ENCODE measurements around the gene PCDHGA7.
"Not testable (repeated sequence)": the region's sequence is repeated elsewhere in the genome, so short reads cannot be mapped to it uniquely, and the experiment has no call there.

The PCDHGA7 gene

DNA sequence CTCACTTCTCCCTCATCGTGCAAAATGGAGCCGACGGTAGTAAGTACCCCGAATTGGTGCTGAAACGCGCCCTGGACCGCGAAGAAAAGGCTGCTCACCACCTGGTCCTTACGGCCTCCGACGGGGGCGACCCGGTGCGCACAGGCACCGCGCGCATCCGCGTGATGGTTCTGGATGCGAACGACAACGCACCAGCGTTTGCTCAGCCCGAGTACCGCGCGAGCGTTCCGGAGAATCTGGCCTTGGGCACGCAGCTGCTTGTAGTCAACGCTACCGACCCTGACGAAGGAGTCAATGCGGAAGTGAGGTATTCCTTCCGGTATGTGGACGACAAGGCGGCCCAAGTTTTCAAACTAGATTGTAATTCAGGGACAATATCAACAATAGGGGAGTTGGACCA, 48.7 kb downstream of the PCDHGA7 start:
- Histone ChIP-seq H3K27me3 (ENCODE audit: control insufficient read depth in 2 of 2, insufficient read depth in 2 of 2, low read length in 2 of 2) (no peaks in the 10 kb centered on the region), H3K36me3 (ENCODE audit: control insufficient read depth in 2 of 2, insufficient read depth in 2 of 2, low read length in 2 of 2) (no peaks in the 10 kb centered on the region), H3K4me1 (ENCODE audit: control insufficient read depth in 2 of 2, insufficient read depth in 2 of 2, low read length in 2 of 2) (no peaks in the 10 kb centered on the region), H3K9ac (ENCODE audit: low read depth in 1 of 2, low read length in 2 of 2) (no peak overlapping the region), H3K4me3 (ENCODE audit: low read length in 2 of 2) (peak overlapping the region; percentile 15 to 57), H3K9me3 (ENCODE audit: control insufficient read depth in 2 of 2, low read length in 2 of 2) (peaks cover 25 to 35% of the 10 kb centered on the region in 2 donors), H3K27ac (ENCODE audit: low read depth in 2 of 2, low read length in 2 of 2) (no peak overlapping the region)

DNA sequence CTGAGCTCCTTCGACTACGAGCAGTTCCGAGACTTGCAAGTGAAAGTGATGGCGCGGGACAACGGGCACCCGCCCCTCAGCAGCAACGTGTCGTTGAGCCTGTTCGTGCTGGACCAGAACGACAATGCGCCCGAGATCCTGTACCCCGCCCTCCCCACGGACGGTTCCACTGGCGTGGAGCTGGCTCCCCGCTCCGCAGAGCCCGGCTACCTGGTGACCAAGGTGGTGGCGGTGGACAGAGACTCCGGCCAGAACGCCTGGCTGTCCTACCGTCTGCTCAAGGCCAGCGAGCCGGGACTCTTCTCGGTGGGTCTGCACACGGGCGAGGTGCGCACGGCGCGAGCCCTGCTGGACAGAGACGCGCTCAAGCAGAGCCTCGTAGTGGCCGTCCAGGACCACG, 49.8 kb downstream of the PCDHGA7 start:
- not testable (repeated sequence) for H3K27me3 ChIP-seq (ENCODE audit: control insufficient read depth in 2 of 2, insufficient read depth in 2 of 2, low read length in 2 of 2); H3K9ac ChIP-seq (ENCODE audit: low read depth in 1 of 2, low read length in 2 of 2); H3K27ac ChIP-seq (ENCODE audit: low read depth in 2 of 2, low read length in 2 of 2); H3K36me3 ChIP-seq (ENCODE audit: control insufficient read depth in 2 of 2, insufficient read depth in 2 of 2, low read length in 2 of 2); H3K4me1 ChIP-seq (ENCODE audit: control insufficient read depth in 2 of 2, insufficient read depth in 2 of 2, low read length in 2 of 2)
- Histone ChIP-seq H3K9me3 (ENCODE audit: control insufficient read depth in 2 of 2, low read length in 2 of 2) (peaks cover 21 to 32% of the 10 kb centered on the region in 2 donors), H3K4me3 (ENCODE audit: low read length in 2 of 2) (peak overlapping the region in 1 of 2 donors; percentile 57)

GRCh38 chr5:141432726-141433125, 50.2 kb downstream of the PCDHGA7 start:
- not testable (repeated sequence) for H3K4me1 ChIP-seq (ENCODE audit: control insufficient read depth in 2 of 2, insufficient read depth in 2 of 2, low read length in 2 of 2); H3K9ac ChIP-seq (ENCODE audit: low read depth in 1 of 2, low read length in 2 of 2); H3K27me3 ChIP-seq (ENCODE audit: control insufficient read depth in 2 of 2, insufficient read depth in 2 of 2, low read length in 2 of 2); H3K27ac ChIP-seq (ENCODE audit: low read depth in 2 of 2, low read length in 2 of 2); H3K4me3 ChIP-seq (ENCODE audit: low read length in 2 of 2); H3K36me3 ChIP-seq (ENCODE audit: control insufficient read depth in 2 of 2, insufficient read depth in 2 of 2, low read length in 2 of 2)
- H3K9me3 ChIP-seq (ENCODE audit: control insufficient read depth in 2 of 2, low read length in 2 of 2), result peaks cover 21 to 28% of the 10 kb centered on the region in 2 donors

DNA sequence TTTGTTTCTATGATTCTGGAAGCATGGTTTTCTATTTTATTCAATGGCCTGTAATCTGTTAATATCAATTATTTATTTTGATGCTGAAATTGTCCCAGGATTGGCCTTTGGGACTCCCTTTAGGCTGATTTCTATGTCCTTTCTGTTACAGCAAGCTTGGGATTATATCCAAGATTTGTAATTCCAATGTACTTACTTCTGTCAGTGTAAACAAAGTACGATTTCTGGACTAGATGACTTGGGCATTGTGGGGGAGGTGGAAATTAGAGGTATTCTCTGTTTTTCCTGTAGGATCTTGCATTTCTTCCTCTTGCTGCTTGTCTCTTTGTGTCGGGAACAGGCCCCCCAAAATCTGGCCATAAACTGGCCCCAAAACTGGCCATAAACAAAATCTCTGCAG, 51.5 kb downstream of the PCDHGA7 start:
- Histone ChIP-seq H3K4me1 (ENCODE audit: control insufficient read depth in 2 of 2, insufficient read depth in 2 of 2, low read length in 2 of 2) (no peaks in the 10 kb centered on the region), H3K27ac (ENCODE audit: low read depth in 2 of 2, low read length in 2 of 2) (no peak overlapping the region), H3K27me3 (ENCODE audit: control insufficient read depth in 2 of 2, insufficient read depth in 2 of 2, low read length in 2 of 2) (no peaks in the 10 kb centered on the region), H3K9ac (ENCODE audit: low read depth in 1 of 2, low read length in 2 of 2) (no peak overlapping the region), H3K4me3 (ENCODE audit: low read length in 2 of 2) (no peak overlapping the region), H3K9me3 (ENCODE audit: control insufficient read depth in 2 of 2, low read length in 2 of 2) (peaks cover 12 to 25% of the 10 kb centered on the region in 2 donors), H3K36me3 (ENCODE audit: control insufficient read depth in 2 of 2, insufficient read depth in 2 of 2, low read length in 2 of 2) (no peaks in the 10 kb centered on the region)
